Ammon's horn (tissue), 1 donor: ENCODE measurements around the gene HUS1B.
A peak's percentile ranks its signal among the peaks of the same experiment; 100 is the strongest.
"Not testable (repeated sequence)": the region's sequence is repeated elsewhere in the genome, so short reads cannot be mapped to it uniquely, and the experiment has no call there.

Source experiments
- DNase-seq: peaks from one replicate; pipeline ENCODE4 v3.0.0-alpha.2; 2016; ENCODE audit warnings: low spot score

HUS1B gene

DNA sequence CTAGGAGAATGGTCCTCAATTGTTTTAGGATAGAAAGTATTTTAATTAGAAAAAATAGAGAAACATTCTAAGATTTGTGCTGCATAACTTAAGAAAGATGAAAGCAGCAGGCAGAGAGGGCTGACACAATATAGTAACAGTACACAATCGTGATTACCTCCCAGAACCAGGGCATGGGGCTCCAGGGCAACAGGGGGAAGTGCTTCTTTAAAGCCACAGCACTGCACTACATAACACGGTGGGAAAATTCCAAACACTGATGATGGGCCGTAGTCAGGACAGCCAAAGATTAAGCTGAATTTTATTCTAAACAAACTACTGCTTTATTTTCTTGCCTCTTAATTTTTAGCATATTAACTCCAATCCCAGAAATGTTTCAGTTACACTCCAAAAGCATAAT is 21.6 kb upstream of the HUS1B start:
- DNase-seq, result no peak

DNA sequence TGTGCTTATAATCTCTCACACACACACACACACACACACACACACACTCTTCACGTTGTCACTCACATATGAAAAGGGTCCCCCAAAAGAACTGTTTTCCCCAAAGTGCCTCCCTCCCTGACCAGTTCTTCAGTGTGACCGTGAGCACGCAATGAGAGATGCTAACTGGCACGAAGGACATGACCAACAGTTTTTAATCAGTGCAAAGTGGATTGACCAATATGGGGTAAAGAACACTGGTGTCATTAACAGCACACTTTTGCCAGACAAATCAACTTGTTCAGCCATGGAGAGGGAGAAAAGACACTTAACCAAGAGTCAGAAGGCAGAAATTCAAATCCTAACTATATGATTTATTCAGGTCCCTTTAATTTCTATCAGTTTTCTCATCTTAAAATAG is 21.0 kb upstream of the HUS1B start:
- DNase-seq, result no peak

GRCh38 chr6:674956-675355 is 18.1 kb upstream of the HUS1B start:
- no peak for DNase-seq

DNA sequence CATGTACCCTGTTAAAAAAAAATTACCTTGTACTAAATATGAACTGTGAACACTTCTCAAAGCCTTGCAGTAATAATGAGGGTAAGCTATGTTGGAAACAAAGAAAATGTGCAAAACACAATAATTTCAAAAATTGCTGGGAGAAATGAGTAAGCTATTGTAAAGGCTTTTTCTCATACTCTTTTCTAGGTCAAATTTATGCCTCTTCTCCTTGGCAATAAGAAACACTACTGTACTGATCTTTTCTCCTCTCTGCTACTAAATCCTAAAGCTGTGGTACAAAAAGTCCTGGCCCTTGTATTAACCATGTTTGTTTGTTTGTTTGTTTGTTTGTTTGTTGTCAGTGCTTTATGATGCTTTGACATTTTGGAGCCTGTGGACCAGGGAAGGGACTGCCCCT is 17.5 kb upstream of the HUS1B start:
- no peak for DNase-seq

DNA sequence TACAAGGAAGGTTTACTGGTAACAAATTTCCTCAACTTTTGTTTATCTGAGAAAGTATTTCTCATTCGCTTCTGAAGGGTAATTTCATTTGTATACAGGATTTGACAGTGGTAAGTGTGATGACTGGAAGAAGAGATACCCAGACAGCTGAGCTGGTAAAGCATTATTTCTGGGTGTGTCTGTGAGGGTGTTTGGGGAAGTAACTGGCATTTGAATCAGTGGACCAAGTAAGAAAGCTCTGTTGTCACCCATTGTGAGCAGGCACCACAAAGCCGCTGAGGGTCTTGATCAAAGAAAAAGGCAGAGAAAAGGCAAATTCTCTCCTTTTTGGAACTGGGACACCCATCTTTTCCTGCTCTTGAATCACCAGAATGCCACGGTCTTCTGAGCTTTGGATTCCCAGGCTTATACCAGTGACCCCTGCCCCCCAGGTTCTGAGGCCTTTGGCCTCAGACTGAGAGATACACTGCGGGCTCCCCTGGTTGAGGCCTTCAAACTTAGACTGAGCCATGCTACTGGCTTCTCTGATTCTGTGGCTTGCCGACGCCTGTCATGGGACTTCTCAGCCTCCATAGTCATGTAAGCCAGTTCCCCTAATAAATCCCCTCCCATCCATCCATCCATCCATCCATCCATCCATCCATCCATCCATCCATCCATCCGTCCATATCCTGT is 10.5 kb upstream of the HUS1B start:
- no peak for DNase-seq

DNA sequence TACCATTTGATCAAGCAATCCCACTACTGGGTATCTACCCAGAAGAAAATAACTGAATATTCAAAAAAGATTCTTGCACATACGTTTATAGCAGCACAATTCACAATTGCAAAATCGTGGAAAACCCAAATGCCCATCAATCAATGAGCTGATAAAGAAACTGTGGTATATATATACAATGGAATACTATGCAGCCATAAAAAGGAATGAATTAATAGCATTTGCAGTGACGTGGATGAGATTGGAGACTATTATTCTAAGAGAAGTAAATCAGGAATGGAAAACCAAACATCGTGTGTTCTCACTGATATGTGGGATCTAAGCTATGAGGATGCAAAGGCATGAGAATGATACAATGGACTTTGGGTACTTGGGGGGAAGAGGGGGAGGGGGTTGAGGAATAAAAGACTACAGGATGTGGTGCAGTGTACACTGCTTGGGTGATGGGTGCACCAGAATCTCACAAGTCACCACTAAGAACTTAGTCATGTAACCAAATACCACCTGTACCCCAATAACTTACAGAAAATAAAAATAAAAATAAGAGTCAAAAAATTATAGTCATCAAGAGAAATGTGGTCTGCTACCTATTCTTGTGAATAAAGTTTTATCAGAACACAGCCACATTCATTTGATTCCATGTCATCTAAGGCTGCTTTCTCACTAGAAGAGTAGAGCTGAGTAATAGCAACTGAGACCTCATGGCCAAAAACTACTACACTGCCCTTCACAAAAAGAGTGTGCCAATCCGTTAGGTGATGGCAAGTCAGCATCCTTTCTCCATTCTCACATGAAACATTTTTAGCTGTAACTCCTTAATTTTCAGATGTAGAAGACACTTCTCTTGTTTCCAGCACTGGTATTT is 8.7 kb upstream of the HUS1B start:
- no peak for DNase-seq

DNA sequence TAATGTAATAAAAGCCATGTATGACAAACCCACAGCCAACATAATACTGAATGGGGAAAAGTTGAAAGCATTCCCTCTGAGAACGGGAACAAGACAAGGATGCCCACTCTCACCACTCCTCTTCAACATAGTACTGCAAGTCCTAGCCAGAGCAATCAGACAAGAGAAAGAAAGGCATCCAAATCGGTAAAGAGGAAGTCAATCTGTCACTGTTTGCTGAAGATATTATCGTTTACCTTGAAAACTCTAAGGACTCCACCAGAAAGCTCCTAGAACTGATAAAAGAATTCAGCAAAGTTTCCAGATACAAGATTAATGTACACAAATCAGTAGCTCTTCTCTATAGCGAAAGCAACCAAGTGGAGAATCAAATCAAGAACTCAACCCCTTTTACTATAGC is 6.9 kb upstream of the HUS1B start:
- DNase-seq, result not testable (repeated sequence)

GRCh38 chr6:659716-660581 is 3.0 kb upstream of the HUS1B start:
- DNase-seq, result no peak

DNA sequence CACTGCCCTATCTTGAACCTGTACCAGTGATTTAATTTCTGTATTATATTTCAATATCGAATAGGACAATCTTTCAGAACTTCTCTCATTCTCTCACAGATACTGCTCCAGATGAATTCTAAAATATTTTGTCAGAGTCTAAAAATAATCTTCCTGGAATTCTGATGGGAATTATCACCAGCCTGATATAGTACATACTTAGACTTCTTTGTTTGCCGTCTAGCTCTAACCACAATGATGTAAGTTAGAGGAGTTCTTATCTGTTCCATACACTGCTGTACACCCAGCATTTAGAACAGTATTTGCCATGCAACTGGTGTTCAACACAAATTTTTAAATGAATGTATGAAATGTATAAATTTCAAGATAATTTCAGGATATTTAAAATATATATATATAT is 1.3 kb upstream of the HUS1B start:
- no peak for DNase-seq

- no peak for DNase-seq
These were observed 843 bp upstream of the HUS1B start for GRCh38 chr6:657743-658142.

- DNase-seq, result no peak
These were observed 2.8 kb downstream of the HUS1B start for GRCh38 chr6:654136-654535.

DNA sequence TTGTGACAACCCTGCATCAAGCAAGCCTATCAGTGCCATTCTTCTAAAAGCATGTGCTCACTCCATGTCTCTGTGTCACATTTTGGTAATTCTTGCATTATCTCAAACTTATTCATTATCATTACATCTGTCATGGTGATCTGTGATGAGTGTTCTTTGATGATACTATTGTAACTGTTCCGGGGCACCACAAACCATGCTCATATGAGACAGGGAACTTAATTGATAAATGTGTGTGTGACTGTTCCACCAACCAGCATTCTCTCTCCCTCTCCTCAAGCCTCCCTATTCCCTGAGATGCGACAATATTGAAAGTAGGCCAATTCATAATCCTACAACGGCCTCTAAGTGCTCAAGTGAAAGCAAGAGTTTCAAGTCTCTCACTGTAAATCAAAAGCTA is 4.0 kb downstream of the HUS1B start:
- no peak for DNase-seq

DNA sequence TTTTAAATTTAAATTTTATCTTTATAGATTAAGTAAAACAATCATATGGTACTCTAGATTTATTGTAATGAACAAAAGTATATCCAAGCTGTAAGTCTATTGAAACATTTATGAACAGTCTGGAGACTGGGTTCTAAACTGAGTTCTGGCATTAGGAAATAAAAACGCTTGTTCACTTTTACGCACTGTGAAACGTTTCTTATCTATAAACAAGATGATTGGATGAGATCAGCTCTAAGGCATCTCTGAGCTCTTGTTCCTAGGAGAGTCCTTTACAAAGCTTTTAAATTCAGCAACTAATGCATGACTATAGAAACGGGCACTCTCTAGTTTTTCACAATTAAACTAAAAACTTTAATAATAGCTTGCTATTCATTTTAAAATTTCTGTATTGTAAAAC is 6.8 kb downstream of the HUS1B start:
- no peak for DNase-seq

DNA sequence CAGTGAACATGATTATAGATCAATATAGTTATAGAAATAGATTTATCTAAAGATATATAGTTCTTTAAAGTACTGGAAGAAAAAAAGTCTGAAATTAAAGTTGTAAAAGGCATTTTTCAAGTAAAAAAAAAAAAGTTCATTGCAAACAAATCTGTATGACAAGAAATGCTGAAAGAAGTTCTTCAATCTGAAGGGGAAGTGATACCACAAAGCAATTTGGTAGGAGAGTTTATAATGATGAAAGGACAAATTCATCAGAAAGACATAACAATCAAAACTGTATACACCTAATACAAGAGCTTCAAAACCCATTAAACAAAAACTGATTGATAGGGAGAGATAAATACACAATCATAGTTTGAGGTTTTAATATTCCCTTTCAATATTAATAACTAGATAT is 14.1 kb downstream of the HUS1B start:
- no peak for DNase-seq

DNA sequence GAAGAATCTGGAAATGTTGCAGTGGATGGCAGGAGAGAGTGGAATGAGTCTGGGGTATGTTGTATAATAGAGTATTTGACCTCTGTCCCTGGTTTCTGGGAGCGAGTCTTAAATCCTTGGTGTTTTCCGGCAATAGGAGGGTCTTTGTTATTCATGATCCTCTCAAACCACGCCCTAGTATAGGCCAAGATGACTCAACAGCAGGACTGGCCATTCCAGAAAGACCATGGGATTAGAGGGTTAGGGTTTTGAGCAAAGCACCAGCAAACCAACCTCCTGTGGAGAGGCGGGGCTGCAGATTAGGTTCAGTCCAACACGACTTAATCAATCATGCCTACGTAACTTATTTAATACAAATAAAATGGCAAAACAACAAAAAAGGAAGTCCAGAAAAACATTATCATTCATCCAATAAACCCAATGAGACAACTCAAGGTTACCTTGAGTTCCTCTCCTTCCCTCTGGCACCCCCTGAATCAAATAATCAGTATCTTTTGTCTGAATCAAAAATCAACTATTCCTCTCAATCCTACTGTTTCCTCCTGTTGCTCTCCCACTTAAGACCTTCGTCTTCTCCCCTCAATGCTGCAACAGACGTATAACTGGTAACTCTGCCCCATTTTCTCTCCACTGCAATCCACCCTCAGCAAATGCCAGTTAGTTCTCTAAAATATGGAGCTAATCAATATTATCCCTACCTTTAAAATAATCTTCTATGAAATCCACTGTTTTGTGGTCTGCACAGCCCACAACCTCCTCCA is 15.5 kb downstream of the HUS1B start:
- no peak for DNase-seq

GRCh38 chr6:636488-636887 is 20.4 kb downstream of the HUS1B start:
- no peak for DNase-seq

GRCh38 chr6:635233-635632 is 21.7 kb downstream of the HUS1B start:
- DNase-seq, result no peak

- no peak for DNase-seq
These were observed 23.3 kb downstream of the HUS1B start for GRCh38 chr6:633611-634010.

- DNase-seq, result no peak
These were observed 28.1 kb downstream of the HUS1B start for GRCh38 chr6:628766-629165.

DNA sequence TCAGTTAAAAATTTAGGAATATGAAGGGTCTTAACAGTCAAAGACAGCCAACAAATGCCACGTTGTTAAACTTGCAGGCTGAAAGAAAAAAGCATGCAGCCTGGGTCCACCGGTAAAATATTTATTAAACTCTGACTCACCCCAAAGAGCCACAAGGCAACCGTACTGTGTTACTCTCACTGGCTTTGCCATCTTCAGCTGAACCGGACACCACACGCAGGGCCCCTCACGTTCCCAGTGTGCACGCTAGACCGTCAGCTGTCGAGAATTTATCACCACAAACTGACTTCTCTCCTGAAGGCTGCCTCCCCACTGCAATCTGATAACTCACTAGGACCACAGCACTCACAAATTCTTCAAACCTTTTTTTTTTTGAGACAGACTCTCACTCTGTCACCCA is 30.7 kb downstream of the HUS1B start:
- no peak for DNase-seq

- peak; percentile 31 for DNase-seq
These were observed 31.9 kb downstream of the HUS1B start for GRCh38 chr6:624979-625378.

- DNase-seq, result no peak
These were observed 34.4 kb downstream of the HUS1B start for GRCh38 chr6:622462-622861.
